Spleen (tissue), 11 donors: ENCODE measurements around the gene ATXN7. TPM values are rescaled to one million over a fixed set of nuclear protein-coding genes. Genes with fewer than 3 reads are reported as not detected.

Experiments used
- DNase-seq: peaks from one replicate; pipeline ENCODE4 v3.0.0-alpha.2; 2020
- H3K27ac ChIP-seq, 8 donors: fragments of 200-600 bp; sonication (generic) in 7 of 8; 1 replicate in 4 of 8; 2 replicates in 4 of 8; pipeline versions ENCODE4 v1.5.0 to v1.8.0; 2016 to 2021; ENCODE audit warnings: inconsistent platforms in 4 of 8, mild to moderate bottlenecking in 4 of 8, moderate library complexity in 1 of 8
- H3K27me3 ChIP-seq, 7 donors: fragments of 200-600 bp; sonication (generic) in 6 of 7; replicated peaks in 1 of 7; 1 replicate in 4 of 7; 2 replicates in 3 of 7; pipeline versions ENCODE4 v1.5.0 to v1.8.0; 2016 to 2021; ENCODE audit warnings: inconsistent platforms in 3 of 7, mild to moderate bottlenecking in 1 of 7
- H3K36me3 ChIP-seq, 6 donors: fragments of 200-600 bp; sonication (generic) in 5 of 6; 1 replicate in 4 of 6; 2 replicates in 2 of 6; pipeline versions ENCODE4 v1.5.0 to v1.8.0; 2016 to 2021; ENCODE audit warnings: inconsistent platforms in 2 of 6
- H3K4me1 ChIP-seq, 6 donors: fragments of 200-600 bp; sonication (generic) in 5 of 6; 1 replicate in 3 of 6; 2 replicates in 3 of 6; pipeline versions ENCODE4 v1.5.0 to v1.8.0; 2016 to 2021; ENCODE audit warnings: inconsistent platforms in 3 of 6
- H3K4me3 ChIP-seq, 8 donors: fragments of 200-600 bp; sonication (generic) in 7 of 8; 1 replicate in 4 of 8; 2 replicates in 4 of 8; pipeline versions ENCODE4 v1.5.0 to v1.8.0; 2016 to 2021; ENCODE audit warnings: inconsistent platforms in 4 of 8, mild to moderate bottlenecking in 4 of 8, moderate library complexity in 2 of 8
- H3K9me3 ChIP-seq, 8 donors: fragments of 200-600 bp; sonication (generic) in 7 of 8; 1 replicate in 4 of 8; 2 replicates in 4 of 8; pipeline versions ENCODE4 v1.5.0 to v1.8.0; 2016 to 2021; ENCODE audit warnings: inconsistent platforms in 4 of 8
- CTCF ChIP-seq, 11 experiments: fragments of 200-600 bp in 7 of 11; fragments of 450-650 bp in 4 of 11; sonication (generic) in 4 of 11; IDR thresholded peaks in 8 of 11; conservative IDR thresholded peaks in 3 of 11; 1 replicate in 7 of 11; 2 replicates in 4 of 11; pipeline versions ENCODE4 v1.4.0 to v1.8.0; 2016 to 2021; ENCODE audit warnings: antibody characterized with exemption in 11 of 11, inconsistent platforms in 4 of 11, mild to moderate bottlenecking in 1 of 11
- POLR2A ChIP-seq, 3 donors: fragments of 450-650 bp; IDR thresholded peaks; one replicate each; pipeline ENCODE4 v1.5.1; 2017; ENCODE audit warnings: antibody characterized with exemption in 3 of 3, mild to moderate bottlenecking in 1 of 3
- POLR2AphosphoS5 ChIP-seq, 3 donors: sonication (generic); formaldehyde crosslinking; IDR thresholded peaks; one replicate each; pipeline ENCODE4 v1.5.1; 2017; ENCODE audit warnings: antibody characterized with exemption in 3 of 3
- WGBS, 5 donors: extraction: QIAGEN DNeasy Blood & Tissue Kit in 3 of 5; methylation state at CpG; one replicate each; pipeline versions ENCODE4 v1.1.5 to v1.1.7; 2013 to 2018; 5-methylcytosine and 5-hydroxymethylcytosine counted together
- intact Hi-C: fragments of 100-400 bp; cut with DNase I; formaldehyde crosslinking; loops from one replicate; pipeline ENCODE4 v1.15.0; 2023; ENCODE audit warnings: low total_unique reads
- polyA plus RNA-seq, 3 donors: library from polyadenylated mRNA; stranded (reverse); fragments of 200-250 nt; gene quantifications; one replicate each; pipeline ENCODE4 v1.2.1, GENCODE V29; 2013
- total RNA-seq, 7 donors: library from RNA; depleted of rRNA in 3 of 7; stranded (reverse); fragments of >200 nt in 3 of 7; fragmentation: NEBNext Ultra II Directional in 4 of 7; extraction: Animal tissue kit (Norgen Biotek cat#: 25700) in 4 of 7; gene quantifications; one replicate each; pipeline versions ENCODE4 v1.1.0 to v1.2.1, GENCODE V29; 2016 to 2021
- donor health status: healthy with polysubstance abuse.
- donor health status: DM: no; HTN: no; CAD: no; lungs with moderate emphysema.
- donor health status: DM: no; HTN: no; CAD: no.
- donor health status: Bipolar disorder and iron deficiency.
- donor health status: healthy.
- donor health status: DM: no; HTN: no; CAD: no.
- donor health status: DM: yes; HTN: yes; CAD: no.

ATXN7 gene
- total and polyA plus RNA-seq, 10 donors = 1.9 to 91.8 (median 54.7) TPM

- TF ChIP-seq CTCF (IDR thresholded peaks at IDR 0.05 in 8 of 11, conservative IDR thresholded peaks at IDR 0.05 in 3 of 11) (no peak), POLR2A (IDR thresholded peaks at IDR 0.05) (no peak), POLR2AphosphoS5 (IDR thresholded peaks at IDR 0.05) (peak in 1 of 3 donors; percentile 59)
- Histone ChIP-seq H3K4me3 (no peak overlapping the region), H3K4me1 (peaks cover under 1 to 79% (median 43%) of the 10 kb centered on the region in 6 donors), H3K27ac (peak overlapping the region in 7 of 8 donors; percentile 43 to 81 (median 68)), H3K9me3 (no peaks in the 10 kb centered on the region), H3K36me3 (peaks cover 0 to 79% (median 24%) of the 10 kb centered on the region in 6 donors), H3K27me3 (no peaks in the 10 kb centered on the region)
- intact Hi-C loops = no loop called here
- no peak for DNase-seq
- WGBS, 5 donors = 63 to 75% (median 71%) methylated on average over 6 of the region's 6 CpGs
Measured at GRCh38 chr3:63921741-63922482, 58.2 kb downstream of the ATXN7 start.

- Histone ChIP-seq H3K36me3 (peaks cover 0 to 75% (median 21%) of the 10 kb centered on the region in 6 donors), H3K27me3 (no peaks in the 10 kb centered on the region), H3K27ac (peak overlapping the region; percentile 10 to 81 (median 66)), H3K9me3 (no peaks in the 10 kb centered on the region), H3K4me3 (no peak overlapping the region), H3K4me1 (peaks cover 6 to 85% (median 50%) of the 10 kb centered on the region in 6 donors)
- TF ChIP-seq CTCF (IDR thresholded peaks at IDR 0.05 in 8 of 11, conservative IDR thresholded peaks at IDR 0.05 in 3 of 11) = no peak
- no peak for TF ChIP-seq POLR2A (IDR thresholded peaks at IDR 0.05)
- TF ChIP-seq POLR2AphosphoS5 (IDR thresholded peaks at IDR 0.05) = no peak
- intact Hi-C loops = no loop called here
- WGBS, 5 donors = 48 to 71% (median 62%) methylated on average over 2 of the region's 2 CpGs
- DNase-seq = no peak
Measured at GRCh38 chr3:63922491-63923199, 59.0 kb downstream of the ATXN7 start.

- Histone ChIP-seq H3K36me3 (peaks cover 0 to 71% (median 12%) of the 10 kb centered on the region in 6 donors), H3K27ac (peak overlapping the region in 3 of 8 donors; percentile 57 to 69 (median 62)), H3K27me3 (no peaks in the 10 kb centered on the region), H3K4me1 (peaks cover 7 to 99% (median 58%) of the 10 kb centered on the region in 6 donors), H3K9me3 (no peaks in the 10 kb centered on the region), H3K4me3 (no peak overlapping the region)
- WGBS, 5 donors = 81 to 94% (median 94%) methylated on average over 4 of the region's 4 CpGs
- no peak for DNase-seq
- intact Hi-C loops = no loop called here
- TF ChIP-seq POLR2AphosphoS5 (IDR thresholded peaks at IDR 0.05) (no peak), POLR2A (IDR thresholded peaks at IDR 0.05) (no peak), CTCF (IDR thresholded peaks at IDR 0.05 in 8 of 11, conservative IDR thresholded peaks at IDR 0.05 in 3 of 11) (no peak)
Measured at GRCh38 chr3:63926309-63926708, 62.6 kb downstream of the ATXN7 start.
